Common myeloid progenitor, CD34-positive (primary cell): Measurements from ENCODE around the gene KCNH5.
"Not testable (repeated sequence)": the region's sequence is repeated elsewhere in the genome, so short reads cannot be mapped to it uniquely, and the experiment has no call there.

ENCODE experiments used
- CTCF ChIA-PET: fragments of 350-600 bp; sonication (Branson Sonifier 250); formaldehyde crosslinking; loops from one replicate; lab custom pipeline; 2021; ENCODE audit warnings: antibody characterized with exemption; lab: Charles Lee
- POLR2A ChIA-PET: fragments of 350-600 bp; sonication (Branson Sonifier 250); formaldehyde crosslinking; loops from one replicate; lab custom pipeline; 2021; ENCODE audit warnings: antibody characterized with exemption; lab: Charles Lee
- DNase-seq, 3 donors: peaks; one replicate each; pipeline versions ENCODE4 v3.0.0 to v3.0.0-alpha.2; 2013
- H3K27ac ChIP-seq, 2 experiments: 1 replicate in 1 of 2; 2 replicates in 1 of 2; pipeline ENCODE4 v1.7.0; 2013; ENCODE audit warnings: inconsistent platforms in 2 of 2, low read length in 2 of 2, mild to moderate bottlenecking in 2 of 2, low read depth in 1 of 2, moderate library complexity in 1 of 2; ENCODE audit not compliant: severe bottlenecking in 2 of 2, insufficient read depth in 1 of 2, poor library complexity in 1 of 2
- H3K27me3 ChIP-seq, 5 experiments: replicated peaks in 2 of 5; 1 replicate in 3 of 5; 2 replicates in 2 of 5; pipeline versions ENCODE4 v1.6.1 to v1.7.0; 2013; ENCODE audit warnings: low read length in 4 of 5, mild to moderate bottlenecking in 2 of 5, moderate library complexity in 2 of 5, inconsistent platforms in 1 of 5; ENCODE audit not compliant: insufficient read depth in 5 of 5, control insufficient read depth in 4 of 5
- H3K36me3 ChIP-seq, 4 experiments: 1 replicate in 2 of 4; 2 replicates in 2 of 4; pipeline versions ENCODE4 v1.6.1 to v1.7.0; 2013; ENCODE audit warnings: low read length in 3 of 4, control low read depth in 1 of 4, mild to moderate bottlenecking in 1 of 4; ENCODE audit not compliant: control insufficient read depth in 4 of 4, insufficient read depth in 4 of 4
- H3K4me1 ChIP-seq, 4 experiments: 1 replicate in 3 of 4; 2 replicates in 1 of 4; pipeline versions ENCODE4 v1.6.1 to v1.7.1; 2013; ENCODE audit warnings: low read length in 3 of 4, mild to moderate bottlenecking in 3 of 4, control low read depth in 1 of 4, inconsistent platforms in 1 of 4, moderate library complexity in 1 of 4; ENCODE audit not compliant: control insufficient read depth in 4 of 4, insufficient read depth in 4 of 4; ENCODE audit errors: control extremely low read depth in 1 of 4
- H3K4me3 ChIP-seq, 7 experiments: 1 replicate in 4 of 7; 2 replicates in 3 of 7; pipeline versions ENCODE4 v1.5.1 to v1.7.0; 2013; ENCODE audit warnings: mild to moderate bottlenecking in 7 of 7, low read length in 6 of 7, moderate library complexity in 6 of 7, inconsistent platforms in 2 of 7, low read depth in 2 of 7, control low read depth in 1 of 7; ENCODE audit not compliant: insufficient read depth in 4 of 7, control insufficient read depth in 1 of 7; ENCODE audit errors: extremely low read depth in 1 of 7
- H3K9me3 ChIP-seq, 5 experiments: 1 replicate in 4 of 5; 2 replicates in 1 of 5; pipeline versions ENCODE4 v1.6.1 to v1.7.1; 2013; ENCODE audit warnings: low read length in 4 of 5, mild to moderate bottlenecking in 2 of 5, inconsistent platforms in 1 of 5, low read depth in 1 of 5, moderate library complexity in 1 of 5; ENCODE audit not compliant: control insufficient read depth in 4 of 5, insufficient read depth in 2 of 5; ENCODE audit errors: control extremely low read depth in 1 of 5
- WGBS: methylation state at CpG from one replicate; pipeline ENCODE4 v1.1.5; 2013; ENCODE audit not compliant: insufficient coverage; 5-methylcytosine and 5-hydroxymethylcytosine counted together

Gene KCNH5

GRCh38 chr14:62882967-62883366, 162.3 kb downstream of the KCNH5 start:
- no CpG with 5 or more reads among the region's 2 CpGs for WGBS
- DNase-seq = no peak
- Histone ChIP-seq H3K4me3 (no peak overlapping the region), H3K27me3 (no peaks in the 10 kb centered on the region), H3K27ac (no peak overlapping the region), H3K4me1 (no peaks in the 10 kb centered on the region), H3K9me3 (peaks cover 0 to 2% (median 0%) of the 10 kb centered on the region in 5 experiments), H3K36me3 (no peaks in the 10 kb centered on the region)
- ChIA-PET CTCF (no interaction called here), POLR2A (interaction anchor here (0.7 kb wide), 1 partner anchor 201 kb away, joined by 4 read pairs; no protein-coding TSS in a partner anchor)

GRCh38 chr14:62866376-62866775, 178.9 kb downstream of the KCNH5 start:
- no peaks in the 10 kb centered on the region for H3K27me3 ChIP-seq
- no peaks in the 10 kb centered on the region for H3K4me1 ChIP-seq
- no CpG with 5 or more reads among the region's 1 CpG for WGBS
- CTCF ChIA-PET = no interaction called here
- no peak overlapping the region for H3K4me3 ChIP-seq
- H3K36me3 ChIP-seq = no peaks in the 10 kb centered on the region
- H3K27ac ChIP-seq = no peak overlapping the region
- H3K9me3 ChIP-seq = no peaks in the 10 kb centered on the region
- POLR2A ChIA-PET = no interaction called here
- no peak for DNase-seq

- Histone ChIP-seq H3K9me3 (no peaks in the 10 kb centered on the region), H3K36me3 (no peaks in the 10 kb centered on the region), H3K27ac (no peak overlapping the region), H3K4me1 (no peaks in the 10 kb centered on the region), H3K4me3 (no peak overlapping the region), H3K27me3 (no peaks in the 10 kb centered on the region)
- DNase-seq = no peak
- ChIA-PET POLR2A (no interaction called here), CTCF (no interaction called here)
Observed at GRCh38 chr14:62864588-62864987, 180.7 kb downstream of the KCNH5 start.

- POLR2A ChIA-PET = not testable (repeated sequence)
Observed at GRCh38 chr14:62858011-62858410, 187.2 kb downstream of the KCNH5 start.

GRCh38 chr14:62854951-62855350, 190.3 kb downstream of the KCNH5 start:
- no peaks in the 10 kb centered on the region for H3K9me3 ChIP-seq
- no peak overlapping the region for H3K27ac ChIP-seq
- ChIA-PET POLR2A (no interaction called here), CTCF (no interaction called here)
- H3K36me3 ChIP-seq = no peaks in the 10 kb centered on the region
- no peaks in the 10 kb centered on the region for H3K4me1 ChIP-seq
- 88% methylated on average over 1 of the region's 4 CpGs for WGBS
- DNase-seq = no peak
- no peak overlapping the region for H3K4me3 ChIP-seq
- no peaks in the 10 kb centered on the region for H3K27me3 ChIP-seq

More at GRCh38 chr14:62858011-62858410, 187.2 kb downstream of the KCNH5 start:
- H3K36me3 ChIP-seq, H3K27ac ChIP-seq, H3K4me1 ChIP-seq, H3K9me3 ChIP-seq, H3K4me3 ChIP-seq, CTCF ChIA-PET, DNase-seq, H3K27me3 ChIP-seq: not testable (repeated sequence)
- WGBS = 93% methylated on average over 2 of the region's 2 CpGs

GRCh38 chr14:62847168-62847567, 198.1 kb downstream of the KCNH5 start:
- ChIA-PET CTCF (no interaction called here), POLR2A (no interaction called here)
- Histone ChIP-seq H3K27me3 (no peaks in the 10 kb centered on the region), H3K36me3 (no peaks in the 10 kb centered on the region), H3K27ac (no peak overlapping the region), H3K9me3 (no peaks in the 10 kb centered on the region), H3K4me3 (no peak overlapping the region), H3K4me1 (no peaks in the 10 kb centered on the region)
- DNase-seq = no peak

- ChIA-PET CTCF (no interaction called here), POLR2A (no interaction called here)
- Histone ChIP-seq H3K27ac (no peak overlapping the region), H3K36me3 (no peaks in the 10 kb centered on the region), H3K4me3 (no peak overlapping the region), H3K4me1 (no peaks in the 10 kb centered on the region), H3K27me3 (no peaks in the 10 kb centered on the region), H3K9me3 (no peaks in the 10 kb centered on the region)
- no CpG with 5 or more reads among the region's 2 CpGs for WGBS
- no peak for DNase-seq
Observed at GRCh38 chr14:62844546-62844945, 200.7 kb downstream of the KCNH5 start.
